ENCODE data around the gene ARF3. TPM values are rescaled to one million over a fixed set of nuclear protein-coding genes. Genes with fewer than 3 reads are reported as not detected.
A peak's percentile ranks its signal among the peaks of the same experiment; 100 is the strongest.

Gene ARF3
- total RNA-seq = 59.5 TPM
- long read RNA-seq, full-length matches to known transcripts = 22 of 26 reads
- long read RNA-seq, partial matches to known transcripts = 0 of 26 reads
- long read RNA-seq, other reads (novel, unspliced or antisense) = 4 of 26 reads

DNA sequence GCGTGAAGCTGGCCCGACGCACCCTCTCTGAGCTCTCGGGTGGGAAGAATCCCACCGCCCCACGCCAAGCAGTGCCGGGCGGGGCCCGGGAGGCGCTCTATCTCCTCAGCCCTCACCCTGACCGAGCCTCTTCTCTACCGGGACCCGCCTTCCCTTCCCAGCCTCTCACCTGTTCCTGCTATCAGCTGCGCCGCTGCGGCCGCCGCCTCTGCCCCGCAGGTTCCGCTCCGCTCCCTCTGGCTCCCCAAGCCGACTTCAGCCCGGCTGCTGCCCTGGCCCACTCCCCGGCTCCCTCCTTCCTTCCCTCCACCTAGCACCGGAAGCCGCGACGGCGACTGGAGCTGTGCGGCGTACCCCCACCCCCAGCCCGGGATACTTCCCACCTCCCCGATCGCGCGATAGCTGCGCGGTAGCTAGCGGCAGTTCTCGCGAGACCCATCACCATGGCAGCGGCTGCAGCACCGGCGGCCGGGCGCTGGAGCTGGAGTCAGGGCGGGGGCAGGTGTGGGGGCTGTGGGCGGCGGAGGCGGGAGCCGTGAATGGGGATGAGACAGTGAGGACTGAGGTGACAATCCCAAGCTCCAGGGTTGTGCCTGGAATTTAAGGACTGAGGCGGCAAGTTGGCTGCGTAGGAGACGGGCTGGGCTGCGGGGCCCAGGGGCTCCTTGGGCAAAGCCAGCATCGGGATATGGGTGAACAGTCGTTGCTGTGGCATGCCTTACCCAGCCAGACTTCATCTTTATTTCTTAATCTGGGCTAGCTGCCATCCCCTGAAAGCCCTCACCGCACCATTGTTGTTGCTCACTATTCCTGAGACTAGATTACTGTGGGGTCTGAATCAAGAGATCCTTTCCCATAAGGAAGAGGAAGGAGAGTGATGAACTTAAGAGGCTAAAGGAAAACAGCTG lies at the start of gene ARF3:
Gene ARF3 (minus strand): TSS at position 347 of the 908 bp plus-strand sequence. CDS start 16,392 bp downstream, outside the sequence.
- intact Hi-C loops (cut with DNase I) = no loop called here
- DNase-seq (ENCODE audit: low spot score) = peak; percentile 99

DNA sequence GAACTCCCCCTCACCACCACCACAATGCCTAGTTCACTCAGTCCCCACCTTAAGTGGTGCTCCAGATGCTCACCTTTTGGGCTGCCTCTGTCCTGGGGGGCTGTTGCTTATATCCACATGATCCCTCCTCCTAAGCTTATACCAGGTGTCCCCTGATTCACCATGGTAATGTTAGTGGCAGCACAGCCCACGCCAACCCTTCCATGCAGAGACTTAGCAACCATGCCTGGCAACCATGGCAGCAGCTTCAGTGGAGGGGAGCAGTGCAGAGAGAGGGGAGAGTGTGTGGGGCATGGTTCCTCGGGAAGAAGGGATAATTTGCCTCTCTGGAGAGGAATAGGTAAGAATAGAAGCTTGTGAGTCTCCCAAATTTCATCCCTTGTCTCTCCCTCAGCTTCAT lies 43.1 kb upstream of the ARF3 start:
- no peak for DNase-seq (ENCODE audit: low spot score)
- intact Hi-C loops (cut with DNase I) = no loop called here

DNA sequence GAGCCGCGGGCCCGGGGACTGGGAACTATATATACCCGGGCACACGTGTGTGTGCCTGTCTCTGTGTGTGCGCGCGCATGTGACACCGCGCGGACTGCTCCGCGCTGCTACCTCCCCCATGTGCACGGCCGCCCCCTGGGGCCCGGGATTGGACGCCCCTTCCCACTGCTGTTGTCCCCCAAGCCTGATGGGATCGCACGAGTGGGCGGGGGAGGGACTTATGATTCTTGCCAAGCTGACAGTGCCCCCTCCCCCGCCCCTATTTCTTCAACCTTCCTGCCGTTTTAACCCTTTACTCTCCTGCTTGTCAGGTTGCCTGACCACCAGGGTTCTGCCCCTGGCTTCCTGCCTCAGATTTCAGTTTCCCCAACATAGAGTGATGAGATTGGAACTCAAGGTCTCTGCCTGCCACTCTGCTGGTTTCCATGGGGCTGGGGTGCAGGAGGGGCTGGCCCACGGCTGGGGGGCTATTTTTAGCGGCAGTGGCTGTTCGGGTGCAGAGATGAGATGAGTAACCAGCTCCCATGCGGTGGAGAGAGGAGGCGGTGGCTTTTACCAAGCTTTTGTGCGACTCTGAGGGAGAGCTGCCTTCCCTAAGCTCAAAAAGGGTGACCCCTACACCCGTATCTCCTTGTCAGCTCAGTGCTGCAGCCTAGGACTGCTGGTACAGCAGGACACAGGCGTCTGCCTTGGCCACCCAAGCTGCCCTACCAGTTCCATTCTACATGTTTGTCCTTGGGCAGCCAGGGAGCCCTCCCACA lies 42.3 kb upstream of the ARF3 start, which contains the start of gene DDN:
Gene DDN (minus strand): TSS at position 5 of the 761 bp plus-strand sequence. CDS start 88 bp downstream, outside the sequence.
- DNase-seq (ENCODE audit: low spot score) = no peak
- intact Hi-C loops (cut with DNase I) = loop anchor here (5.0 kb wide), 1 partner anchor 147 kb away; the partner anchor contains the start of gene DDX23

DNA sequence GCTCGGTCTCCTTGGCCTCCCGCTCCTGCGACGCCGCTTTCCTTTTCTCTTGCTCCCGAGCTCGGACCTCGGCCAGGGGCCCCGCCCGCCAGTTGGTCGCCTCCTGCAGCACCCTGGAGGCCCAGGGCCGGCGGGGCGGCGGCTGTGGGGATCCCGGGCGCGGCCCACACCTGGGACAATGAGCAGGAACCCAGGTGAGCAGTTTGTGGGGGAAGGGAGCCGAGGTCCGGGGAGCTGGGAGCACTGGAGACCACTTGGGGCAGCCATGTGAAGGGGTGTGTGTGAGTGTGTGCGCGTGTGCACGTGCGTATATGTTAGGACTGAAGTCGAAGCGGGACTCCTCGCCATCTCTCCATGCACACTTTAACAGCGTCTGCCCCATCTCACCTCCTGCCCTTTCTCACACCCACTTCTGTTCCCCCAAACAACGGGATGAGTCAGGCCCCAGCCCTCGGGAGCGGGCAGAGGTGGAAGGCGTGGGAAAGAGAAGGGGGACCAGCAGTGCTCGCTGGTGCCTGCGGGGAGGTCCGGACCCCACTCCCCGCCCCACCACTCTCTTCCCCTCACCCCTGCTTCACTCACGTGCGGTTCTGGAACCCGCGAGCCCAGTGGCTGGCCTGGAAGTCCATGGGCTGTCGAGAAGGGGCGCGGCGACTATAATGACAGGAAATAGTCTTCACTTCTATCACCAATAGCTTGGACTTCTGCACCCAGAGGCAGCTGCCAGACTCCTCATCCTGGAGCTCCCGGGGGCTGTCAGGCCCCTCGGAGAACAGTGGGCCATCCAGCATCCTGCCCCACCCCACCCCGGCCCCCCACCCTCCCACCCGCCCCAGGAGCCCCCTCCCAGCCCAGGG lies 41.4 kb upstream of the ARF3 start:
- intact Hi-C loops (cut with DNase I) = loop anchor here (5.0 kb wide), 1 partner anchor 146 kb away; the partner anchor contains the start of gene DDX23

DNA sequence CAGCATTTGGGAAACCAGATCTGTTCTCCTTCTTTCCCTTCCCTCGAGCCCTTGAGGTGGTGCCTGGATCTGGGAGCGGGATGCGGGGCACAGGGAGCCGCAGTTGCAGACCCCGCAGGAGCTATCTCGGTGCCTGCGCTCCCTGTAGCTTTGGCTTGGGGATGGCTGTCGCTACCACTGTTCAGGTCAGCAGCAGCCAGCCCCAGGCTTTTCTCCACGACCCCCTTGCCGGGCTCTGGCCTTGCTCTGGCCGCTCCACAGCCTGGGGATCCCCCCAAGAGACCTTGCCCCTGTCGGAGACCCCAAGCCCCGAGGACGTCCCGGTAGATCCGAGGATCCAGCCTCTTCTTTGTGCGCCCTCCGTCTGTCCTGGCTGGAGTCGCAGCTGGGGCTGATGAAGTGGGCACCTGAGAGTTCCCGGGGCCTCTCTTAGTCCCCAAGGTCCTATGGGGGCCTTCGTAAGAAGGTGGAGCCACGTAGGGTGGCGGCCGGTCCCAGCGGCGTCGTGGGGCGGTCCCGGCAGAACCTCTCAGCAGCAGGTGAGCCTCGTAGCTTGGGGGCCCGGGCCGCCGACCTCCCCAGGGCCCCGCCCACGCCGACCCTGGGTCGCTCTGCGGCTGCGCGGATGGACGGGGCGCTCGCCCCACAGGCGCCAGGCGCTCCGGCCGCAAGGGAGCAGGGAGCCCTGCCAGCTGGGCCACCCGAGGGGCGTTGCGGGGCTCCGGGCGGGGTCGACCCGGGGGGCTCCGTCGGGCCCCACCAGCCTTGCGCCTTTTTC lies 40.6 kb upstream of the ARF3 start:
- no peak for DNase-seq (ENCODE audit: low spot score)
- intact Hi-C loops (cut with DNase I) = loop anchor here (5.0 kb wide), 1 partner anchor 146 kb away; the partner anchor contains the start of gene DDX23

More for the DNA sequence above, 41.4 kb upstream of the ARF3 start:
- no peak for DNase-seq (ENCODE audit: low spot score)

DNA sequence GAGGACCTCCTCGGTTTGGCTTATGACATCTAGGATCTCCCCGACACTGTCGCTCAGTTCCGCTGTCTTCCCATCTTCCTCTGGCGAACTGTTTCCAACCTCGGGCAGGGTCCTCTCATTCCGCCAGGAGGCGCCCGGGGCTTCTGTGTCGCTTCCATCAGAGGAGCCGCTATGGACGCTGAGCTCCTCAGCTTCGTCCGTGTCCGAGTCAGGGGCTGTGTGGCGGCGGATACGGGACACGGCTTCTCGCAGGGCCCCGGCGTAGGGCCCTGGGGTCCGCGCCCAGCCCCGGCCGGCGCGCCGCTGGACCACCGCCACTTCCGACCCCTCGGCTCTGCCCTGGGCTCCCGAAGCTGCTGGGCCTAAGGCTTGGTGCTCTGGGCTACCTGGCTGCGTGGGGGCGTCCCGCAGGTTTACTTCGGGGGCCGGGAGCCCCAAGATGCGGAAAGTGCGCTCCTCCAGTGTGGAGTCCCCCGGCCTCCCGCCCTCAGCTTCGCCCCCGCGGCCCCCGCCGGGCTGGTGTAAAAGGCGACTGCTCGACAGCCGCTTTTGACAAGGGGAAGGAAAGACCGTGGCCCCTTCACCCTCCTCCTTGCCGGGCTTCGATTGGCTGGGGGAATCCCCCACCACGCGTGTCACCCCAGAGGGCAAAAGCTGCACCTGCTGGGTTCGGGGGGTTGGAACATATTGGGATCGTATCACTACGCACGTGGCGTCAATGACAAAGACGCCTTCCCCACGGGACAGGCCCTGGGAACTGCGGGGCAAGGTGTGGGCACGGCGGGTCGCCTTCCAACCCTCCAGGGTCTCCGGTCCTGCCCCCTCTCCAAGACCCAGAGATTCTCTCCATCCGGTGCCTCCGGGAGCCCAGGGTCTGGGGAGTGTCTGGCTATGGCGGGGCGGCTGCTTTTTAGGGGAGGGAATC lies 39.8 kb upstream of the ARF3 start:
- intact Hi-C loops (cut with DNase I) = loop anchor here (5.0 kb wide), 1 partner anchor 145 kb away; the partner anchor contains the start of gene DDX23
- peak; percentile 92 for DNase-seq (ENCODE audit: low spot score)

DNA sequence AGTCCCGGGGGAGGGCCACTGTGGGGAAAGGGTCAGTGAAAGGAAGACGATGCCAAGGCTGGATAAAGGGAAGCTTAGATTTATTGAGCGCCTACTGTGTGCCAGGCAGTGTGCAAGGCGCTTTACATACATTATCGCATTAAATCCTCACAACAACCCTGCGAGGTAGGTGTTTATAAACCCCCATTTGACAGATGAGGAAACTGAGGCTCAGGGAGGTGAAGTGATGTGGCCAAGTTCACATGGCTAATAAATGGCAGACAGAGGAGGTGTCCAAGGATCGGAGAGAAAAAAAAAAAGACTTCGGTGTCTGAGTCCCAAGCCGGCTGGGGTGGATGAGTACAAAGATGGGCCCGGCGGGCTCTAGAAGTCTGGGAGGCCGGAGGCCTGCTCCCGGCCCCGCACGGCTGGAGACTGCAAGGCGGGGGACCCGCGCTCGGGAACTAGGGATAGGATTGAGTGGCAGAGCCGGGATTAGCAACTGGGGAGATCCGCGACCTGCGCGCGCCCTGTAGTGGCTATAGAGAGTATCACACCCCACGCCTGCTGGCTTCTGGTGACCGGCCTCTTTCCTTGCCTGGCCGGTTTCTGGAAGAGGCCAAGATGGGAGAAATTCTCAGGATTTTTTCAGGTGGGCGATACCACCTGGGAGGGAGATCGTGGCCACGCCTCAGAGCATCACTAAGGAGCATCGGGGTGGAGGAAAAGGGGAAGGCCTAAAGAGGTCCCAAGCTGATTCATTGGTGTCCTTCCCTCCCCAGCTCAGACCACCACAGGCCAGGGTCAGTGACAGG lies 38.0 kb upstream of the ARF3 start:
- peak; percentile 90 for DNase-seq (ENCODE audit: low spot score)
- intact Hi-C loops (cut with DNase I) = loop anchor here (5.0 kb wide), 1 partner anchor 143 kb away; the partner anchor contains the start of gene DDX23

DNA sequence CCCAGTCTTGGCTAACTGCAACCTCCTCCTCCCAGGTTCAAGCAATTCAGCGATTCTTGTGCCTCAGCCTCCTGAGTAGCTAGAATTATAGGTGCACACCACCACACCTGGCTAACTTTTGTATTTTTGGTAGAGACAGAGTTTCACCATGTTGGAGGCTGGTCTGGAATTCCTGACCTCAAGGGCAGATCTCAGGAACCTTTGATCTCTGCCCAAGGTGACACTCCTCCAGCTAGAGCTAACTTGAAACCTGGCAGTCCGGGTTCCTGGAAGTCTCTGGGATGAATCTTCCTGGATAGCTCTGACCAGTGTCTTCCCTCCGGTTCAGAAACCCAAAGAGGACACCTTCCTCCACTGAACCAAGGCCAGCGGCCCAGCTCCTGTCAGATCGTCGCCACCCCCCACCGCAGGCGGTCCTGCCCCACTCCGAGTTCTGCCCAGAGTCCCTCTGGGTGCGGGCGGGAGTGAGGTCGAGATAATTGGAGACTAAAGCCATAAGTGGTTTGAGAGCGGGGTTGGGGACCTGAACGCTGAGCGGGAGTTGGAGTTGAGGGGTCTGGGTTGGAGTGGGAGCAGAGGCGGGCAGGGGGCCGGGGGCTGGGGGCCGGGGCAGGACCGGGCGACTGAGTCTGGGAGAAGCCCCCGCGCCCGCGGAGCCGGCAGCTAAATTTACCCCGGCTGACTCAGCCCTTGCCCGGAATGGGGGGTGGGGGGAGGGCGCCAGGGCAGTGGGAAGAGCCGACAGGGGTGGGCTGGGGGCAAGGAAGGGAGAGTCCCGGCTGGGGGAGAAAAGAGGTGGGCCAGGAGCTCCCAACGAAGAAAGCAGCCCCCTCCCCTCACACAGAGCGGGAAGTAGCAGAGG lies 37.2 kb upstream of the ARF3 start:
- no peak for DNase-seq (ENCODE audit: low spot score)
- intact Hi-C loops (cut with DNase I) = loop anchor here (5.0 kb wide), 1 partner anchor 142 kb away; the partner anchor contains the start of gene DDX23

DNA sequence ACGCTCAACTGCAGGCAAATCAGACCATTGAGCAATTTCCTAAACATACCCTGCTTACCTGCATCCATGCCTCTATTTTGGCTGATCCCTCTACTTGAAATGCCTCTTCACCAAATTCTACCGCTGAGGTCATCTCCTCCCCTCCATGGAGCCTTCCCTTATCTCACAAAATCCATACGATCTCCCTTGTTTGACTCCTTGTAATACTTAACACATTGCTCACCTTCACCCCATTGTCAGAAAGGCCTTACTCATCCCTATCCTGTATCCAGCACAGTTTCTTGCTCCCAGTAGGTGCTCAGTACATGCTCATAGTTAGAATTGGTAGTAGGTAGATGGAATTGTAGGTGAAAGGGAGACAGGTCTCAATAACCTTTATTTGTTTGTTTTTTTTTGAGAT lies 36.5 kb upstream of the ARF3 start:
- intact Hi-C loops (cut with DNase I) = no loop called here
- DNase-seq (ENCODE audit: low spot score) = no peak

DNA sequence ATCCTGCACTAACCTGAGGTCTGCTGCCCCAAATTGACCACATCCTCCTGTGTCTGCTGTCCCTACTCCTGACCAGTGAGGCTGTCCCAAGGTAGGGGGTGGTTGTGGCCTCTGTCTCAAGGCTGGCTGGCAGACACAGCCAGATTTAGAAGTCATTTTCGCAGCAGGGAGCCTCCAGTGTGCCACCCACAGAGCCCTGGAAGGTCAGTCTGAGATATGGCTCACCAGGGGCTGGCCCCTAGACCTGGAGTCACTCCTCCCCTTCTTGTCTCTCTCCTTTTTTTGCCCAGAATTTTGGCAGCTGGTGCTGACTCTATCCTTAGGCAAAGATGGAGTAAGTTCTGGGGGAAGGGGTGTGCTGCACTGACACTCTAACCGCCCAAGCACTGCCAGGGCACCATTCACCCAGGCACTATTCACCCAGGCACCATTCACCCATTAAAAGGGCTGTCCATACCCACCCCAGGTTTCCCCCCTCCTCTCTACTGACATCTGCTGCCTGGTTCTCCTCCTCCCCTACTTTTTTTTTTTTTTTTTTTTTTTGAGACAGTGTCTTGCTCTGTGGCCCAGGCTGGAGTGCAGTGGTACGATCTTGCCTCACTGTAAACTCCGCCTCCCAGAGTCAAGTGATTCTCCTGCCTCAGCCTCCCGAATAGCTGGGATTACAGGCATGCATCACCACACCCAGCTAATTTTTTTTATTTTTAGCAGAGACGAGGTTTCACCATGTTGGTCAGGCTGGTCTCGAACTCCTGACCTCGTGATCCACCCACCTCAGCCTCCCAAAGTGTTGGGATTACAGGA lies 34.2 kb upstream of the ARF3 start:
- DNase-seq (ENCODE audit: low spot score) = no peak
- intact Hi-C loops (cut with DNase I) = no loop called here

DNA sequence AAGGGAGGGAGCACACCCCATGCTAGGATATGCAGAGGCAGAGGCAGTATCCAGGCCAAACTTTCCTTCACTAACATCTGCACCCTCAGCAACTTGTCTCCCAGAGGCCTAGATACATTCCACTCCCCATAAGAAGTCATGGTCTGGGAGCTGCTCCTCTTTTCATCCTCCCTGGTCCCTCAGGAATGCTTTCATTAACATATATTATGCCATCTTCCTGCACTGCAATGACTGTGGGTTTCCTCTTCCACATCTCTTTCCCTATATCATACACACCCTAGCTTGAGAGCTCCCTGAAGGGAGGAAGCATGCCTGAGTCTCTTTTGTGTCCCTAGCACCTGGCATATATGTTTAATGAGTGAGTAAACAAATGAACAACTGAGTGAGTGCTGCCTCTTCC lies 33.3 kb upstream of the ARF3 start:
- DNase-seq (ENCODE audit: low spot score) = no peak
- intact Hi-C loops (cut with DNase I) = no loop called here

DNA sequence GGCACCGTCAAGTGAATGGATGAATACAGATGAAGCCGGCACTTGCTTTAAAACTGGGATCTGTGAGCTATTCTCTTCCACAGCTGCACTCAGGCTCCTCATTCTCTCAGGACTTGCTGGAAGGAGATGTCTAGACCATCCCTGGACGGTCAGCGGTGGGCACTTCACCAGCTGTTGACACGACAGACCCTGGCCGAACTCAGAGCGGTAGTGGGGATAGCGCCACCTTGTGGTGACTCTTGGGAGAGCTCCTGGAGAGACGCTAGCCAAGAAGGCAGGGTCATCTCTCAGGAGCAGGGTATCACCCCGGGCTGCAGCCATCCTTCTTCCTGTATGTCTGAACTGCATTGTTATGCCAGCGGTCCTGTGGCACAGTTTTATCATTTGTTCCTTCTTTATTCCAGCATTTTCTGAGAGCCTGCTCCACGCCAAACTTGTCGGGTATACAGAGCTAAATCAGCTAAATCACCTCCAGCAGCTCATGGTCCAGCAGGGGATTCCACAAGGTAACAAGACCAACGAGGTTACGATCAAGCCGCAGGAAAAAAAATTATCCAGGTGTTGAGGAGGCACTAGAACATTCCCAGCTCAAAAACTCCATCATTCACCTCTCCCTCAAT lies 30.9 kb upstream of the ARF3 start:
- intact Hi-C loops (cut with DNase I) = no loop called here
- DNase-seq (ENCODE audit: low spot score) = peak; percentile 90

DNA sequence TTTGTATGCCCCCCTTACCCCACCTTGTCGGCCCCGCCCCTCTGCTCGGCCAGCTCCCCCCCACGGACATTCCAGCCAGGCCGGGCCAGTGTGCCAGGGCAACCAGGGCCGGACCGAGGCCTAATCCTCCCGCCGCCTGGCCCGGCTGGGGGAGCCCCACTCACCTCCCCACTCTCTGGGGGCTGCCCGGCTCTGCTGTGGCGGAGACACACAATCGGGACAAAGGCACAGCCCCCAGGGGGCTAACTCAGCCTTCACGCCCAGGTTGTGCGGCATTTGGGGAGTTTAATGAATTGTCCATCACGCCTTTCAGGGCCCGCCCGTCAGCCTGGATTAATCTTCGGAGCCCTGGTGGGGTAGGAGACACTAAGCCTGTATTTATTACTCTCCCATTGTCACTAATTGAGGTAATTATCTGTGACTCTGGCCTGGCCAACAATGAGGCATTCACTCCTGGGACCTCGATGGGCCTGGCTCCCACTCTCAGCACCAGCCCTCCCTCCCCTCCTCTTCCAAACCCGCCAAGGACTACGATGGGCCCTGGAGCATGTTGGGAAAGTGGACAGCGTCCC lies 29.5 kb upstream of the ARF3 start:
- intact Hi-C loops (cut with DNase I) = no loop called here
- no peak for DNase-seq (ENCODE audit: low spot score)

DNA sequence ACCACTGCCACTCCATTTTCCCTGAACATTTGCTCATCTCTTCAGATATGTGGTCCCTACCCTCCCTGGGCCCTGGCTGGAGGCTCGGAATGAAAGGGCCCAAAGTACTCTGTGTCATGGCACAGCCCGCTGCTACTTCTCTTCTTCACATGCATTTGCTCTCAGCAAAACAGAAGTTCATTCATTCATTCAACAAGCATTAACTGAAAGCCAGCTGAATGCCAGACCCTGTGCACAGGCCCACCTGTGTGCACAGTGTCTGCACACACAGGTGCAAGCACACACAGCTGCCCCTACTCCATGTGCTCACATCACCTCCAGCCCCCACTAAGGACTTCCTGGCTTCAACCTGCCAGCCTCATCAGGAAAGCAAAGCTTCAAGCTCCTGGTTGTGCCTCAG lies 28.6 kb upstream of the ARF3 start:
- intact Hi-C loops (cut with DNase I) = no loop called here
- DNase-seq (ENCODE audit: low spot score) = no peak
